NCI-H1048 (cell line): ENCODE results near the gene NSMCE1.
A peak's percentile ranks its signal among the peaks of the same experiment; 100 is the strongest.

Source experiments
- DNase-seq: peaks from one replicate; lab custom pipeline; 2025; lab: John Stamatoyannopoulos, UW

NSMCE1 gene

GRCh38 chr16:27230562-27231001 is 38.0 kb downstream of the NSMCE1 start:
- no peak for DNase-seq

DNA sequence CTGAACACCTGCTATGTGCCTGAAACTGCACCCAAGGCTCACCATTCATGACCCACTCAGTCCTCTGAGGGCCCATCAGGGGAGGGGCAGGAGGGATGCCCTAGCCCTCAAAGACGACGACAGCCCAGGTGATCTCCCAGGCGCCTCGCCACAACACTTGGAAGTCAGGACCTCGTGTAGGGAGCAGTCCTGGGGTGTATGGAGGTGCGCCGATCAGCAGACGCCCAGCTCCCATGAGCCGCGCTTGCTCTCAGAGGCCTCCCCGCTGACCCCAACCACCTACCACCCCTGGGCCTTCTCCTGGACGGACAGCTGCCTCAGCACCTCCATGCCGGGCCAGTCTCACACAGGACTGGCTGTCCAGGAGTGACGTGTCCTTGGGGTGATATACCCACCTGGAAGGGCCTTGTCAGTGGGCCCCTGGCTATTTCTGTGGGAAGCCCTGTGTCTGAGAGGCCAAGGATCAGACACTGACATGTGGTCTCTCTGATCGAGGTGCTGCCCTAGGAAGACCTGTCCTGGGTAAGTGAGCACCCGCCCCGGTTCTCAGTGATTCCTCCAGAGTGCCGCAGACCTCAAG is 38.6 kb downstream of the NSMCE1 start:
- no peak for DNase-seq

GRCh38 chr16:27228621-27229501 is 39.7 kb downstream of the NSMCE1 start:
- DNase-seq, result no peak

GRCh38 chr16:27228045-27228444 is 40.5 kb downstream of the NSMCE1 start:
- no peak for DNase-seq

DNA sequence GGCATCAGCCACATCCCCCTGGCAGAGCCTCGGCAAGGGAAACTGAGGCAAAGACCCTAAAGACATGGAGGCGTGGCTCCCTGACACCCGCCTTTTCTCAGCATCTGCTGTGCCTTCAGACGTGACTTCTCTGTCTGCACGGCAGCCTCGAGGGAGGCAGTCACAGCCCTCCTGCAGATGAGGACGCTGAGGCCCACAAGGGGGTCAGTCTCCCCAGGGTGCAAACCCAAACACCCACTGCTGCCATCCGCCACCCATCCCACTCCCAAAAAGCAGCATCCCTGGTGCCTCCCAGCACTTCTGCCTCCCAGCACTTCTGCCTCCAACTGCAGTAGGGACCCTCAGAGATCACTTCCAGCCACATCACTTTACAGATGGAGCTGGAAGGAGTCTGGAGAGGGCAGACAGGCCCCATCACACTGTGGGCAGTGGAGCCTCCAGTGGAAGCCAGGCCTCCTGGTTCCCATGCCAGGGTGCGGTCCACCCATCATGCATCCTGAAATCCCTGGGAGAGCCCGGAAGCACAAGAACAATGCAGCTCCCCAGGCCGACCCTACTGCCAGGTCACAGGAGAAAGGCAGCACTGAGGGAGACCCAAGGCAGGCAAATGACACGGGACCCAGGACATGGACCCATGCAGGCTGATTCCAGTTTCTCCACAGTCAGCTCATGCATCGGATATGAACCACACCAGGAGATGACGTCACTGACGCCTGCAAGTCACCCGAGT is 41.4 kb downstream of the NSMCE1 start:
- DNase-seq, result no peak

- DNase-seq, result no peak
Observed at GRCh38 chr16:27226476-27226875, 42.1 kb downstream of the NSMCE1 start.

GRCh38 chr16:27225536-27226360 is 42.8 kb downstream of the NSMCE1 start:
- no peak for DNase-seq

DNA sequence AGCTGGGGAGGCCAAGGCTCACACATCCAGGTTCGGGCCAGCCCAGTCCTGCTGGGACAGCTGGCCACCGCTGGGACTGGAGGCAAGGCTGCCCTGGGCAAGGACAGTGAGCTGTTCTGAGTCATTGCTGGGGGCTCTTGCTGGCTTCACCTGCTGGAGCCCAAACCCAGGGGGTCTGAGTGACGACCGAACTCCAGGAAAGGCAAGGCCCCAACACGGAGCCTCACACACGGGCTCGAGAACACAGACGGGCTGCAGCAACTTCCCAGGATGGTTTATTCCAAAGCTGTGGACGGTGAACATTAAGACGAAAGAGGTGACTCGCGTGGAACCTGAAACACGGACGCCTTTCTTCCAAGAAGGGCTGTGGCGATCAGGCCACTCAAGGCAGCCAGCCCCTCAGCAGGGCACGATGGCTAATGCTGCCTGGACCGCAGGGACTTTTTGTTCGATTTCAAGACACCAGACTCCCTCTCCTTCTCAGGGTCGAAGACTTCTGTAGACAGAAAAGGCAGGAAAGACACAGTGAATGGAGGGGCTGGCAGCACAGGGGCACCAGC is 43.8 kb downstream of the NSMCE1 start:
- DNase-seq, result no peak

DNA sequence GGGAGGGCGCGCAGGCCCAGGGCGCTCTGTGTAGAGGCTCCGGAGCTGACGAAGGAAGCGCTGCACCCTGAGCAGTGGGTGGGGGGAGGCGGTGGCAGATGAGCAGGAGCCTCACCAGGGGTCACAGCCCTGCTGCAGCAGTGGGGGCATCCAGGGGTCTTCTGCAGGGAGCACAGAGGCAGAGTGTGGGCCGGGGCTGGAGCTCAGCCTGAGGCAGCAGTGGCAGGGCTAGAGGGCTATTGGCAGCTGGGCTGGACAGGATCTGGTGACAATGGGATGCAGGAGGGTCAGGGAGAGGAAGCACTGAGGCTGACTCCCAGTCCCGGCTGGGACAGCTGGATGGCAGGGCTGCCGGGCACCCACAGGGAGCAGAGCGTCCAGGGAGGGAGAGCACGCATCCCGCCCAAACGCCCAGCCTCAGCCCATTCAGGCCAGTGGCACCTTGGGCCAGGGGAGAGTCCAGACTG is 44.3 kb downstream of the NSMCE1 start:
- DNase-seq, result no peak

- no peak for DNase-seq
Observed at GRCh38 chr16:27223701-27224100, 44.9 kb downstream of the NSMCE1 start.

DNA sequence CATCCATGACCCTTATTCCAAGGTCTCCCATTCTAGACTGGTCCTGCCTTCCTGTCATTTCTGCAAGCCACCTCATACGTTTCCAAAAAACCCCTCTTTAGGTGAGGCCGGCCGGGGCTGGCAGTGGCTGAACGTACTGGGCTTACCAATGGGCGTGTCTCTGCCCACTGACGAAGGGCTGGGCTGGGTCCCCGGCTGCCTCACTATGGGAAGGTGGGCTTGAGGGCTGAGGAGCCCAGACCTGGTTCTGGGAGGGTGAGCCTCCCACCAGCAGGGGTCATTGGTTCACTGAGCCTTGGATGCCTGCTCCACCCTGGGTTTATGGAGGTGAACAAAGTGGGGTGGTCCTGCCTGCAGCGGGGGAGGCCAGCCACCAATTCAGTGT is 45.4 kb downstream of the NSMCE1 start:
- DNase-seq, result no peak

DNA sequence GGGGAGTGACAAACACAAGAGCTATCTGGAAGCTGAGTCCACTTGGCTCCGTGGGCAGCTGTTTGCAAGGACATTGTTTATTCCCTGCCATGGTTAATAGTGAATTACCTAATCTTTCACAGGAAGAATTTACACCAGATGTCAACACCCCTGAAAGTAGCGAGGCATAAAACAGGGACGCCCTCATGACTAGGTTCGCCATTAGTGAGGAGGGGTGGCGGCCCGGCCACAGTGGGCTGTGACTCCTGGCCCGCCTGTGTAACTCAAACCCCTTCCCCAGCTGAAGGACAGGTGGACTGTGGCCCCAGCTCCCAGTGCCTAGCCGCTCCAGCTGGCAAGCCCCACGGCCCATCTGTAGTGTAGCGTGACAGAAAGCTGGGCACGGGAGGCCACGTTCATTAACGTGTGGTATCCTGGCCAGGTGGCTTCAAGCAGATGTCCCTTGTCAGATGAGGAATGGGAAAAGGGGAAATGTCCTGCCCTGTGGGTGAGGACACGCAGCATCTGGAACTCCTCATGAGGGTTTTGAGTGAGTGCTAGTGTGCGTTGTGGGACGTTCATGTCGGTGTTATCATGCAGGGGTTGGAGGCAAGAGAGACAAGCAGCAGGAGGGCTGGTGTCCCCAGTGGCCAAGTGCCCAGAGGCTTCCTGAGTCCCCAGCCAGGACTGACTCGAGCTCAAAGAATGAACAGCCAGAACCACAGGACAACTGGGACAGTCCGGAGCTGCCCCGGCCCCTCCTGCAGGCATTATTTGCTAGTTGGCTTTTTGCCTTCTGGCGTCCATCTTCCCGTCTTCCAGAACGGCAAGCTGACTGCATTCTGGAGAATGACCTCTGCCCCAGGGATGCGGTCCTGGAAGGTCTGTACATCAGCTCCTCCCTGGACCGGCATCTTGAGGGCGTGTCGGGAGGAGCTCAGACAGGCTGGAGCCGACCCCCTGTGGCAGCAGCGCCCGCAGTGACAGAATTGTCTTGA is 46.0 kb downstream of the NSMCE1 start:
- no peak for DNase-seq

DNA sequence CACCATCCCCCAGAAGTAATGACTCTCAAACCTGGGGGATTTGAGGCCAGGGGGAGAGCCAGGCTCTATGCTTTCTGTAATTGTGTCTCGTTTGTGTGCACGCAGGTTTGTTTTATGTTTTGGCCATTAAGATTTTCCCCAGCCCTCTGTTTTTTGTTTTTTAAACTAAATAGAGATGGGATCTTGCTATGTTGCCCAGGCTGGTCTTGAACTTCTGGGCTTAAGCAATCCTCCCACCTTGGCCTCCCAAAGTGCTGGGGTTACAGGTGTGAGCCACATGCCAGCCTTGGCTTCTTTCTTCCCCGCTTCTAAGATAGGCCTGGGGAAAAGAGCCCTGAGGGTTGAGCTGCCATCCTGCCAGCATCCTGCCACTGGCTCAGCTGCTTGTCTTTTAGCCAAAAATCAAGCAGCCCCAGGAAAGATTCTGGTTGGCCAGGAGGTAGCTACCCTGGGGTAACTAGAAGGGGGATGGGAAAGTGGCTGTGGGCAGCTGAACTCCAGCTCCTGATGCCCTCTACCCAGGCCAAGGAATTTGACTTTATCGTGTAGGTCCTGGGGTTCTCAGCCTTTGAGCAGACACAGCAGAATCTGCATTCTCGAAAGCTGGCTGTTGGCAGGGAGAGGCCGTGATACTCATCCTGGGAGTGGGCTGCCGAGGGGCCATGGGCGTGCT is 46.9 kb downstream of the NSMCE1 start:
- no peak for DNase-seq

GRCh38 chr16:27220991-27221390 is 47.6 kb downstream of the NSMCE1 start:
- DNase-seq, result no peak

DNA sequence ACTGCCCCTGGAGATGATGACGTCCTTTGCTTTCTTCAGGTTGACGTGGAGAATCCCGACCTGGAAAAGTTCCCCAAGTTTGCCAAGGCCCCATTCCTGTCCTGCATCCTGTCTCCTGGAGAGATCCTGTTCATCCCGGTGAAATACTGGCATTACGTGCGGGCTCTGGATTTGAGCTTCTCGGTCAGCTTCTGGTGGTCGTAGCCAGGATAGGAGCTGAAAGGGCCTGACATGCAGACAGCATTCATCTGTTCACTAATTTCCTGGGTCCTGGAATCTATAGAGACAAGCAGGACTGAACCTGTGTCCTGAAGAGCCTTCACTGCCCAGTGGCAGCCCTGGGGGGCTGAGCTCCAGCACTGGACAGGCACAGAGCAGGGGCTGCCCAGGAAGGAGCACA is 48.0 kb downstream of the NSMCE1 start:
- DNase-seq, result no peak

- DNase-seq, result no peak
Observed at GRCh38 chr16:27220120-27220519, 48.5 kb downstream of the NSMCE1 start.

DNA sequence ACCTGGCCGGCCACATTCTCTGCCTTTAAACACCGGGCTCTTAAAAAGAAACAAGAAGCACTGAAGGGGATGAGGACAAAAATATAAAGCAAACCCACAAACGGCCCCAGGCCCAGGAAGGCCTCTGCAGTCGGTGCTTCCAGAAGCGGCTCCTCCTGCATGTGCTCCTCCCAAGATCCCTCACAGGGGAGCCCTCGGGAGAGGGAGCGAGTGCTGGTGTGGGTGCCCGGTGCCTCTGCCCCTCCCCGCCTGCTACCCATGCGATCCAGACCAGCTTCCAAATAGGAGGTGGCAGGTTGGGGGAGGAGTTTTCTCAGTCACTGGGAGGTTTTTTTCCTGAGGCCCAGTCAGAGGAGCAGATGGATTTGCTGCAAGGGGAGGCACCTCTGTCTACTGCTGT is 49.4 kb downstream of the NSMCE1 start:
- no peak for DNase-seq

- DNase-seq, result no peak
Observed at GRCh38 chr16:27218756-27219155, 49.8 kb downstream of the NSMCE1 start.

DNA sequence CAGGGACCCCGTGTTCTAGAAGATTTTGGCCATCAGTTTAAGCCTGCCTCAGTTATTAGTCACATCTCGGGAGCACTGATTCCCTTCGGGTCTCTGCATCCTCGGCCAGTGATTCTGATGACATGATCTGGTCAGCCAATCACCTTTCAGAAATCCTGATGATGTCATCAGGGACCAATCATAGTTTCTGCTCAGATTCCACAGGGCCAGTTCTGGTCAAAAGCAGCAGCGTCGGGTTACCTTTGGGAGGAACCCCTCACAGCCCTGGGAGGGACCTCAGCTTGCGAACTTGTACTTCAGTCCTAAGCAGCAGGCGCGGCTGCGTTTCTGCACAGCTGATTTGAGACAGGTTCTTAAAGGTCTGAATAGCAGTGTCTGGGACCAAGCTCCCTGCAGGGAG is 51.3 kb downstream of the NSMCE1 start:
- peak; percentile 1 for DNase-seq
